Esophagus squamous epithelium (tissue), 5 donors: ENCODE data around the gene MRRF. TPM values are rescaled to one million over a fixed set of nuclear protein-coding genes. Genes with fewer than 3 reads are reported as not detected.

Experiments
- DNase-seq: peaks from one replicate; lab custom pipeline; 2025; lab: John Stamatoyannopoulos, UW
- H3K27ac ChIP-seq, 4 donors: fragments of 200-600 bp; sonication (generic); one replicate each; pipeline ENCODE4 v1.5.1; 2016 to 2019; ENCODE audit warnings: mild to moderate bottlenecking in 1 of 4
- H3K27me3 ChIP-seq, 4 donors: fragments of 200-600 bp; sonication (generic); 1 replicate in 3 of 4; 2 replicates in 1 of 4; pipeline versions ENCODE4 v1.5.1 to v1.6.0; 2017 to 2021; ENCODE audit warnings: antibody characterized with exemption in 1 of 4
- H3K36me3 ChIP-seq, 3 donors: fragments of 200-600 bp; sonication (generic); one replicate each; pipeline ENCODE4 v1.5.1; 2016 to 2019
- H3K4me1 ChIP-seq, 3 donors: fragments of 200-600 bp; sonication (generic); one replicate each; pipeline ENCODE4 v1.5.1; 2017 to 2019
- H3K4me3 ChIP-seq, 4 donors: fragments of 200-600 bp; sonication (generic); 1 replicate in 3 of 4; 2 replicates in 1 of 4; pipeline ENCODE4 v1.5.1; 2016 to 2019; ENCODE audit warnings: mild to moderate bottlenecking in 2 of 4, moderate library complexity in 1 of 4
- H3K9me3 ChIP-seq, 3 donors: fragments of 200-600 bp; sonication (generic); one replicate each; pipeline ENCODE4 v1.5.1; 2016 to 2019
- POLR2A ChIP-seq, 4 donors: fragments of 450-650 bp; IDR thresholded peaks; one replicate each; pipeline ENCODE4 v1.6.1; 2017; ENCODE audit warnings: antibody characterized with exemption in 4 of 4, mild to moderate bottlenecking in 4 of 4, moderate library complexity in 3 of 4
- whole genome bisulfite sequencing, 2 donors: methylation state at CpG; one replicate each; pipeline ENCODE4 v1.1.5; 2018; 5-methylcytosine and 5-hydroxymethylcytosine counted together
- intact Hi-C: fragments of 100-400 bp; cut with DNase I; formaldehyde crosslinking; loops from one replicate; pipeline ENCODE4 v1.15.0; 2022
- total RNA-seq, 4 donors: library from RNA; depleted of rRNA; stranded (reverse); fragments of >200 nt; gene quantifications; one replicate each; pipeline ENCODE4 v1.1.0, GENCODE V29; 2016
- TF ChIP-seq, protein P1 (sequence below), 6 experiments: fragments of 450-650 bp in 4 of 6; fragments of 200-600 bp in 2 of 6; sonication (generic) in 2 of 6; IDR thresholded peaks; one replicate each; pipeline ENCODE4 v1.5.1; 2016 to 2019; ENCODE audit warnings: antibody characterized with exemption in 6 of 6, mild to moderate bottlenecking in 4 of 6, moderate library complexity in 4 of 6
- donor health status: DM: yes; HTN: yes; CAD: no.

Gene MRRF
- total RNA-seq, 4 donors from 2014 or later, result 23.9 to 48.6 (median 40.4) TPM

- DNase-seq, result no peak
- Histone ChIP-seq H3K27ac (no peak overlapping the region), H3K4me1 (peaks cover 15 to 35% (median 17%) of the 10 kb centered on the region in 3 donors), H3K36me3 (no peaks in the 10 kb centered on the region), H3K4me3 (no peak overlapping the region), H3K9me3 (no peaks in the 10 kb centered on the region), H3K27me3 (peaks cover 18 to 100% (median 31%) of the 10 kb centered on the region in 4 donors)
- intact Hi-C loops, result no loop called here
- 32 to 56% methylated on average over 14 to 15 of the region's 18 CpGs for WGBS, 2 donors
- TF ChIP-seq, protein P1, sequence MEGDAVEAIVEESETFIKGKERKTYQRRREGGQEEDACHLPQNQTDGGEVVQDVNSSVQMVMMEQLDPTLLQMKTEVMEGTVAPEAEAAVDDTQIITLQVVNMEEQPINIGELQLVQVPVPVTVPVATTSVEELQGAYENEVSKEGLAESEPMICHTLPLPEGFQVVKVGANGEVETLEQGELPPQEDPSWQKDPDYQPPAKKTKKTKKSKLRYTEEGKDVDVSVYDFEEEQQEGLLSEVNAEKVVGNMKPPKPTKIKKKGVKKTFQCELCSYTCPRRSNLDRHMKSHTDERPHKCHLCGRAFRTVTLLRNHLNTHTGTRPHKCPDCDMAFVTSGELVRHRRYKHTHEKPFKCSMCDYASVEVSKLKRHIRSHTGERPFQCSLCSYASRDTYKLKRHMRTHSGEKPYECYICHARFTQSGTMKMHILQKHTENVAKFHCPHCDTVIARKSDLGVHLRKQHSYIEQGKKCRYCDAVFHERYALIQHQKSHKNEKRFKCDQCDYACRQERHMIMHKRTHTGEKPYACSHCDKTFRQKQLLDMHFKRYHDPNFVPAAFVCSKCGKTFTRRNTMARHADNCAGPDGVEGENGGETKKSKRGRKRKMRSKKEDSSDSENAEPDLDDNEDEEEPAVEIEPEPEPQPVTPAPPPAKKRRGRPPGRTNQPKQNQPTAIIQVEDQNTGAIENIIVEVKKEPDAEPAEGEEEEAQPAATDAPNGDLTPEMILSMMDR (IDR thresholded peaks at IDR 0.05), result no peak
- no peak for TF ChIP-seq POLR2A (IDR thresholded peaks at IDR 0.05)
Observed at GRCh38 chr9:122220673-122221182, 44.0 kb upstream of the MRRF start.

GRCh38 chr9:122221183-122221811 is 43.4 kb upstream of the MRRF start:
- no peaks in the 10 kb centered on the region for H3K9me3 ChIP-seq
- 43 to 47% methylated on average over 7 to 12 of the region's 27 CpGs for WGBS, 2 donors
- H3K27me3 ChIP-seq, result peaks cover 21 to 100% (median 37%) of the 10 kb centered on the region in 4 donors
- H3K4me3 ChIP-seq, result no peak overlapping the region
- TF ChIP-seq, protein P1 (IDR thresholded peaks at IDR 0.05), result no peak
- no peak for TF ChIP-seq POLR2A (IDR thresholded peaks at IDR 0.05)
- intact Hi-C loops, result no loop called here
- no peak overlapping the region for H3K27ac ChIP-seq
- H3K4me1 ChIP-seq, result peaks cover 17 to 41% (median 20%) of the 10 kb centered on the region in 3 donors
- no peak for DNase-seq
- H3K36me3 ChIP-seq, result no peaks in the 10 kb centered on the region

- Histone ChIP-seq H3K4me3 (no peak overlapping the region), H3K36me3 (no peaks in the 10 kb centered on the region), H3K27ac (no peak overlapping the region), H3K9me3 (no peaks in the 10 kb centered on the region), H3K27me3 (peaks cover 31 to 100% (median 50%) of the 10 kb centered on the region in 4 donors), H3K4me1 (peaks cover 27 to 56% (median 30%) of the 10 kb centered on the region in 3 donors)
- DNase-seq, result no peak
- WGBS, 2 donors, result 36% methylated on average over 5 of the region's 5 CpGs
- TF ChIP-seq, protein P1 (IDR thresholded peaks at IDR 0.05), result no peak
- no peak for TF ChIP-seq POLR2A (IDR thresholded peaks at IDR 0.05)
- intact Hi-C loops, result no loop called here
Observed at GRCh38 chr9:122222791-122223190, 41.9 kb upstream of the MRRF start.

GRCh38 chr9:122223435-122223834 is 41.2 kb upstream of the MRRF start:
- intact Hi-C loops, result no loop called here
- H3K9me3 ChIP-seq, result no peaks in the 10 kb centered on the region
- no peak for TF ChIP-seq POLR2A (IDR thresholded peaks at IDR 0.05)
- TF ChIP-seq, protein P1 (IDR thresholded peaks at IDR 0.05), result no peak
- peaks cover 32 to 61% (median 35%) of the 10 kb centered on the region in 3 donors for H3K4me1 ChIP-seq
- H3K27ac ChIP-seq, result no peak overlapping the region
- DNase-seq, result no peak
- H3K27me3 ChIP-seq, result peaks cover 35 to 100% (median 55%) of the 10 kb centered on the region in 4 donors
- no peaks in the 10 kb centered on the region for H3K36me3 ChIP-seq
- WGBS, 2 donors, result 82 to 100% methylated on average over 2 to 5 of the region's 5 CpGs
- no peak overlapping the region for H3K4me3 ChIP-seq
